Hematopoietic multipotent progenitor cell treated with erythropoietin and hydrocortisone succinate and interleukin-3 and kit ligand, for 8 days (in vitro differentiated cells): ENCODE measurements around the gene OR8D1.
"Not testable (repeated sequence)": the region's sequence is repeated elsewhere in the genome, so short reads cannot be mapped to it uniquely, and the experiment has no call there.

Source experiments
- DNase-seq: peaks from one replicate; pipeline ENCODE4 v3.0.0-alpha.2; 2015

OR8D1 gene

DNA sequence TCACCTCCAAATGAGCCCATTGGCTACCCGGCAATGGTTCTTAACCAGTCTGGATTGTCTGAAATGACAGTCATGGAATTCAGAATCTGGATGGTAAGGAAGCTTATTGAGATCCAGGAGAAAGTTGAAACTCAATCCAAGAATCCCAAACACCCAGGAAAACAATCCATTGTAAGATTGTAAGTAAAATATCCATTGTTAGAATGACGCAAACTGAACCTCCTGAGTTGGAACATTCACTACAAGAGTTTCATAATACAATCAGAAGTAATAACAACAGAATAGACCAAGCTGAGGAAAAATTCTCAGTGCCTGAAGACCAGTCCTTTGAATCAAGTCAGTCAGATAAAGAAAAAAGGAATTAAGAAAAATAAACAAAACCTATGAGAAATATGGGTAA lies 35.5 kb downstream of the OR8D1 start:
- DNase-seq: no peak

DNA sequence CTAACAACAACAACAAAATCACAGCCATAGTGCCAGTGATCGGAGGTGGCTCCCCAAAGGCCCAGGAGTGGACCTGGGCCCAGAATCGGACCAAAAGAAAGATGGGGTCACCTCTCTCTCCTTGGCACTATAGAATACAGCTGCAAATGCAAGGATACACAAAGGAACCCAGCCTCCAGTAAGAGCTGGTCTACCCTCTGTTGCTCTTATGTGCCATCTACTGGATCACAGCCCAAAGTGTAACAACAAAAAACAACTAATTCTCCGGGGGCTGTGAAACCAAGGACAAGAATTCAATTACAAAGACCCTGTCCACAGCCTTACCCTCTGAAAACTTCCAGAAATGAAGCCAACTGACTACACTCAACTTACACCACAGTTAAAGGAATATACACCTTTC lies 35.9 kb downstream of the OR8D1 start:
- DNase-seq: peak; percentile 25

DNA sequence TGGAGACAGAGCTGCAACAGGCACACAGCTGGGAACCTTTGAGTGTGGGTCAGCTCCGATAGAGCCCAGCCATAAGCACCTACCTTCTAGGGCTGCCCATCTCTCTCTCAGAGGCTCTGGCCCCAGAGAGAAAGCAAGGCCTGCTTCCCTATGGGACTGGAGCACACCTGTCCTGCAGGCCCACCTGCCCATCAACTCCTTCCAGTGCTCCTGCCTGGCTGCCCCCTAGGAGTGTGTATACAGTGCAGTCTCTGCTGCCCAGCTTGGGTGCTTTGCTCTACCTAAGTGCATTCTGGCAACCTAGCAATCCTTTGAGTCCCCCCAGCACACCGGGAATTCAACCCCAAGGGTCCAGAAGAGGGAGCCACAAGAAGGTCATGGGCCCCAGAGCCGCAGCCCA lies 36.5 kb downstream of the OR8D1 start:
- no peak for DNase-seq

DNA sequence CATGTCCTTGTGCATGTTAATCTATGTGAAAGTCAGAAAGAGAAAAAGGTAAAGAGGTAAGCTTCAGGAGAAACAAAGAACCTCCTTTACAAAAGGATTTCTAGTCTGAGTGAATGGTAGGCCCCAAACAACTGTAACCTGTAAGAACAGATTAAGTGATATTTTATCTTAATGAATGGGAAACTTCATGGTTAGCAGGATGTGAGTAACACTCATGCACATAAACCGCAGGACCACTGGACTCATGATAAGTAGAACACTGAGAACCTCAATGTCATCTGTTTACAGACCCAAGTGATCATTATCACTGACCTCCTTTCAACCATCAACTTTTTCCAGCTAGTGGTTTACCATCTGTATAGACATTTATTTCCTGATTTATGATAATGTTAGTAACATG lies 37.7 kb downstream of the OR8D1 start:
- DNase-seq: peak; percentile 85

DNA sequence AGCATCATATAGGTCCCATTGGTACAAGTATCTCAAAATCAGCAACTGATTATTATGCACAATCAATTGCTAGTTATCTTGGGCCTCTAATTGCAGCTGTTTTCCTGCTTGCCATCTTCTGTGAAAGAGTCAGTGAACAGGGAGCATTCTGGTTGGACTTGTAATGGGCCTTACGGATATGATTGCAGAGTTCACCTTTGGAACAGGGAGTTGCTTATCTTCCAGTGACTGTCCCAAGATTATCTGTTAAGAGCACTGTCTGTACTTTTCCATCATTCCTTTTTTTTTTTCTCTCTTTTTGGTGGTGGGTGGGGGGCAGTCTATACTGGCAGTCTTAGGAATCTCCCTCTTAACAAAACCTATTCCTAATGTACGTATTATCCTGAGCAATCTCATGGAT lies 39.7 kb downstream of the OR8D1 start:
- no peak for DNase-seq

DNA sequence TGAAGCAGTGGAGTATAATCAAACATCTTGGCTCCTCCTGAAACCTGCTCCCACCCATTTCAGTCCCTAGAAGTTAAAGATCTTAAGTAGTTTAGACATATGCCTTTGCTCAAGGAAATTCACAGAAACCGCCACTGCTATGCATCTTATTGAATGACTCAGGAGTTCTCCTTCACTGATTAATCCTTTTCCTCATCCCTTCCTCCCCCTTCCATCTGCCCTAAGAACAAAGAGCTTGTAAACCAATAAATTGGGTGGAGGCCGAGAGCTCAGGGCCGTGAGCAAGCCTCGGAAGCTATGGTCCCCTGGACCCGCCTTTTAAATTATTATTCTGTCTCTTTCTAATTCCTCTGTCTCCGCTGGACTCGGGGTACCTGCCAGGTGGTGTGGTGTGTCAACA lies 42.9 kb downstream of the OR8D1 start:
- DNase-seq: not testable (repeated sequence)

DNA sequence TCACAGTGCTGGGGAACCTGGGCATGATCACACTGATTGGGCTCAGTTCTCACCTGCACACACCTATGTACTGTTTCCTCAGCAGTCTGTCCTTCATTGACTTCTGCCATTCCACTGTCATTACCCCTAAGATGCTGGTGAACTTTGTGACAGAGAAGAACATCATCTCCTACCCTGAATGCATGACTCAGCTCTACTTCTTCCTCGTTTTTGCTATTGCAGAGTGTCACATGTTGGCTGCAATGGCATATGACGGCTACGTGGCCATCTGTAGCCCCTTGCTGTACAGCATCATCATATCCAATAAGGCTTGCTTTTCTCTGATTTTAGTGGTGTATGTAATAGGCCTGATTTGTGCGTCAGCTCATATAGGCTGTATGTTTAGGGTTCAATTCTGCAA lies 48.7 kb downstream of the OR8D1 start:
- not testable (repeated sequence) for DNase-seq

DNA sequence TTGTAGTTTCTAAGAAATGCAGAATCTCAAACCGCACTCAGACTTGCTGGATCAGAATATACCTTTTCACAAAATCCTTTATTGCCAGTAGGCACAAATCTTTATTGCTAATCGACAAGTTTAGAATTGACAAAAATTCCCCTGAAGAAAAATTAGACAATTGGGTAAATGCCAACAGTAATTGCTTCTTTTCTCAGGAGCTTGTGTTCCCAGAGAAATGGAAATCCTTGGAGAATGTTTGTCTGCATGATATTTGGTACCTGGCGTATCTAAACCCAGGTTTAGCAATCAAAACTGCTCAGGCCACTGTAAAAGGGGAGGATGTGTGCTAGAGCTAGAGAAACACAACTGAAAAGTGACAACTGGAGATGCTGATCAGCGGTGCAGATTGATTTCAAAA lies 57.7 kb downstream of the OR8D1 start, which contains the start of gene OR8G5:
Gene OR8G5, plus strand, starts transcription at position 301 of the 400 bp plus-strand sequence. CDS start 8,556 bp downstream, outside the sequence.
- no peak for DNase-seq
